ENCODE results near the gene FAM53B. TPM values are rescaled to one million over a fixed set of nuclear protein-coding genes. Genes with fewer than 3 reads are reported as not detected.

FAM53B gene
- total RNA-seq, 1 experiment from 2014 or later: 18.3 TPM

DNA sequence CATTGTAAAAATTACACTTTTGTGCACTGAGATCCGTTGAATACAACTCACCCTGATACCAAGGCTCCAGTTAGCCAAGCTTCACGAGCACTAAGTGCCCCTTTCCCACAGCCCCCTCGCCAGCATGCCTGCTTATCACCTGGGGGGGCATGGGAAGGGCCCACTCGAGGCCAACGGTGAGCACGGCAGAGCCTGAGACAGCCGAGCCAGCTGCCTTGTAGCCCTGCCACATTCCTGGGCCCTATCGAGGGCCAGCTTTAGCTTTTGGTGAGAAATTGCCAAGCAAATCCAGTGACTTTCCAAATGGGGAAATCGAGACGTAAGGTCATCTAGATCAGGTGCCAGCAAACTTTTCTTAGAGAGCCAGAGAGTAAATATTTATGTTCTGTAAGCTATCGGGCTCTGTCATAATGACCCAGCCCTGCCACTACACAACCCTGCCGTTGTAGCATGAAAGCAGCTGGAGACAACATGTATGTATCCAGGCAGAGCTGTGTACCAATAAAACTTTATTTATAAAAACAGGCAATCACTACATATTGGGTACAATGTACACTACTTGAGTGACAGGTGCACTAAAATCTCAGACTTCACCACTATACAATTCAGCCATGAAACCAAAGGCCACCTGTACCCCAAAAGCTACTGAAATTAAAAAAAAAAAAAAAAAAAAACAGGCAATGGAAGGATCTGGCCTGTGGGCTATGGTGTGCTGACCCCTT lies 83.6 kb downstream of the FAM53B start:
- no peaks in the 10 kb centered on the region for H3K4me1 ChIP-seq (ENCODE audit: insufficient read depth, low read length, poor library complexity, severe bottlenecking)
- H3K27ac ChIP-seq (ENCODE audit: low read depth, low read length, poor library complexity, severe bottlenecking): no peak overlapping the region
- H3K36me3 ChIP-seq (ENCODE audit: insufficient read depth, low read length, poor library complexity, severe bottlenecking): no peaks in the 10 kb centered on the region
- TF ChIP-seq CTCF (conservative IDR thresholded peaks at IDR 0.05; ENCODE audit: low read depth, low read length) (no peak), EZH2 (IDR thresholded peaks at IDR 0.05; ENCODE audit: borderline replicate concordance, low read depth, low read length, poor library complexity, severe bottlenecking) (no peak)
- ChIA-PET POLR2A (ENCODE audit: low non-redundant PET) (no interaction called here), CTCF (no interaction called here)
- H3K9me3 ChIP-seq (ENCODE audit: low read depth, low read length, poor library complexity, severe bottlenecking): no peaks in the 10 kb centered on the region
- intact Hi-C loops (cut with micrococcal nuclease; ENCODE audit: unreplicated experiment): no loop called here
- H3K4me3 ChIP-seq (ENCODE audit: low read depth, low read length, poor library complexity, severe bottlenecking): no peak overlapping the region
- BruUV-seq (replicated peaks): no TSS peak
- no peak for DNase-seq (ENCODE audit: low spot score)
- H3K27me3 ChIP-seq (replicated peaks; ENCODE audit: insufficient read depth, low read depth, low read length, poor library complexity): no peaks in the 10 kb centered on the region

DNA sequence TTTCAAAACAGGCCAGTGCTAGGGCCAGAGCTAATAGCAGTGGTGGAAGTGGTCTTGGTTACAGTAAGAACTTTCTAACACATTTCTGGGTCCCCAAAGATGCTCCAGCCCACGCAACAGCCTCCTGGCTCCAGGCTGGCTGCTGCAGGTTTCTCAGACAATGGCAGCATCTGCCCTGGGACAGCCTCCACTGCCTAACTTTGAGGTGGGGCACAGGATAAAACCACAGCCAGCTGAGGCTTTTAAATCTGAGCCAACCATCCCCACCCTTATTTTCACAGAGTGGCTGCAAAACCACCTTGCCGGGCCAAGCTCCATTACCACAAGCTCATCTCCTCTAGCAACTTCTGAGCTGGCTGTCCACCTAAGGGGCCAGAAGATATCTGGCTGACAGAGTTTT lies 84.8 kb downstream of the FAM53B start:
- no peak for TF ChIP-seq CTCF (conservative IDR thresholded peaks at IDR 0.05; ENCODE audit: low read depth, low read length)
- no peak for TF ChIP-seq EZH2 (IDR thresholded peaks at IDR 0.05; ENCODE audit: borderline replicate concordance, low read depth, low read length, poor library complexity, severe bottlenecking)
- CTCF ChIA-PET: no interaction called here

GRCh38 chr10:124658591-124659242 lies 85.5 kb downstream of the FAM53B start:
- no peak for DNase-seq (ENCODE audit: low spot score)
- Histone ChIP-seq H3K4me1 (ENCODE audit: insufficient read depth, low read length, poor library complexity, severe bottlenecking) (no peaks in the 10 kb centered on the region), H3K4me3 (ENCODE audit: low read depth, low read length, poor library complexity, severe bottlenecking) (no peak overlapping the region), H3K27me3 (replicated peaks; ENCODE audit: insufficient read depth, low read depth, low read length, poor library complexity) (no peaks in the 10 kb centered on the region), H3K27ac (ENCODE audit: low read depth, low read length, poor library complexity, severe bottlenecking) (no peak overlapping the region), H3K36me3 (ENCODE audit: insufficient read depth, low read length, poor library complexity, severe bottlenecking) (no peaks in the 10 kb centered on the region), H3K9me3 (ENCODE audit: low read depth, low read length, poor library complexity, severe bottlenecking) (no peaks in the 10 kb centered on the region)
- TF ChIP-seq EZH2 (IDR thresholded peaks at IDR 0.05; ENCODE audit: borderline replicate concordance, low read depth, low read length, poor library complexity, severe bottlenecking): no peak
- no peak for TF ChIP-seq CTCF (conservative IDR thresholded peaks at IDR 0.05; ENCODE audit: low read depth, low read length)
- intact Hi-C loops (cut with micrococcal nuclease; ENCODE audit: unreplicated experiment): no loop called here
- BruUV-seq (replicated peaks): no TSS peak
- ChIA-PET CTCF (no interaction called here), POLR2A (ENCODE audit: low non-redundant PET) (no interaction called here)

More for the DNA sequence above, 84.8 kb downstream of the FAM53B start:
- no TSS peak for BruUV-seq (replicated peaks)
- intact Hi-C loops (cut with micrococcal nuclease; ENCODE audit: unreplicated experiment): no loop called here
- no peak overlapping the region for H3K4me3 ChIP-seq (ENCODE audit: low read depth, low read length, poor library complexity, severe bottlenecking)
- no peaks in the 10 kb centered on the region for H3K36me3 ChIP-seq (ENCODE audit: insufficient read depth, low read length, poor library complexity, severe bottlenecking)
- DNase-seq (ENCODE audit: low spot score): no peak
- no peaks in the 10 kb centered on the region for H3K4me1 ChIP-seq (ENCODE audit: insufficient read depth, low read length, poor library complexity, severe bottlenecking)
- no peaks in the 10 kb centered on the region for H3K9me3 ChIP-seq (ENCODE audit: low read depth, low read length, poor library complexity, severe bottlenecking)
- H3K27ac ChIP-seq (ENCODE audit: low read depth, low read length, poor library complexity, severe bottlenecking): no peak overlapping the region
- no peaks in the 10 kb centered on the region for H3K27me3 ChIP-seq (replicated peaks; ENCODE audit: insufficient read depth, low read depth, low read length, poor library complexity)
- POLR2A ChIA-PET (ENCODE audit: low non-redundant PET): no interaction called here

Data from A673 (cell line).